ENCODE measurements around the gene MALAT1. TPM values are rescaled to one million over a fixed set of nuclear protein-coding genes. Genes with fewer than 3 reads are reported as not detected.

The MALAT1 gene
- total and polyA plus RNA-seq, 8 donors: 608 to 15,875 (median 753) TPM

DNA sequence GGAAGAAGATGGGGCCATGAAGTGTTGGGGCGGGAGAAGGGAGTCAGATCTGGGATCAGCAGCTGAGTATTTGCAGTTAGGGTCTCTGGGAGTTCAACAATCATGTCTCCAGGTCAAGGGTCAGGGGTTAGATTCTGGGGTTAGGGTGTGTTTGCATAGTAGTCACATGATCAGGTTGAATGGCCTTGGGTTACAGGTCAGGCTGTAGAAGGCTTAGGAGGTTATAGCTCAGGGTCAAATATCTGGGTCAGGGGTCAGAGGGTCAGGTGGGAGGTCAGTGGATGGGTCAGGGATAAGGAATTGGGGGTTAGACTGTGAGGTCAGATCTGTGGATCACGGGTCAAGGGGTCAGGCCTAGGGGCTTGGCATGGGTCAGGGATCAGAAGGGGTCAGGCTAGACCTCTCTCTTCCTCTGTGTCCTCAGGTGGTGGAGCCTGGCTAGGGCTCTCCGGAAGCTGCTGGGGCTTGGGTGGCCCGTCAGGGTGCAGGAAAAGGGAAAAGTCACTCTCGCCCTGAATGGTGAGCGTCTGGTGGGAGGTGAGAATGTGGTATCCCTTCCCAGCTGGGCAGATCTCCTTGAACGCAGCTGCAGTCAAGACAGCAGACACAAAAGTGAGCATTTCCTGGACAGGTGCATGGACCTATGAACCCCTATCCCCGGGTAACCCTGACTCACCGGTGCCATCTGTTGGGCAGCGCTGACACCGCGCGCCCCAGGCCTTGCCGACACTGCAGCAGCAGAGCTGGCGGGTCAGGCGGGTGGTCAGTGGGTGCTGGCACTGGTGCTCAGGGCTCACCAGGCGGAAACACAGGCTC is 52.9 kb downstream of the MALAT1 start:
- H3K4me3 ChIP-seq: no peak overlapping the region
- H3K9me3 ChIP-seq: no peaks in the 10 kb centered on the region
- peaks cover 11 to 61% of the 10 kb centered on the region in 2 donors for H3K4me1 ChIP-seq
- H3K27me3 ChIP-seq: no peaks in the 10 kb centered on the region
- TF ChIP-seq, protein P1, sequence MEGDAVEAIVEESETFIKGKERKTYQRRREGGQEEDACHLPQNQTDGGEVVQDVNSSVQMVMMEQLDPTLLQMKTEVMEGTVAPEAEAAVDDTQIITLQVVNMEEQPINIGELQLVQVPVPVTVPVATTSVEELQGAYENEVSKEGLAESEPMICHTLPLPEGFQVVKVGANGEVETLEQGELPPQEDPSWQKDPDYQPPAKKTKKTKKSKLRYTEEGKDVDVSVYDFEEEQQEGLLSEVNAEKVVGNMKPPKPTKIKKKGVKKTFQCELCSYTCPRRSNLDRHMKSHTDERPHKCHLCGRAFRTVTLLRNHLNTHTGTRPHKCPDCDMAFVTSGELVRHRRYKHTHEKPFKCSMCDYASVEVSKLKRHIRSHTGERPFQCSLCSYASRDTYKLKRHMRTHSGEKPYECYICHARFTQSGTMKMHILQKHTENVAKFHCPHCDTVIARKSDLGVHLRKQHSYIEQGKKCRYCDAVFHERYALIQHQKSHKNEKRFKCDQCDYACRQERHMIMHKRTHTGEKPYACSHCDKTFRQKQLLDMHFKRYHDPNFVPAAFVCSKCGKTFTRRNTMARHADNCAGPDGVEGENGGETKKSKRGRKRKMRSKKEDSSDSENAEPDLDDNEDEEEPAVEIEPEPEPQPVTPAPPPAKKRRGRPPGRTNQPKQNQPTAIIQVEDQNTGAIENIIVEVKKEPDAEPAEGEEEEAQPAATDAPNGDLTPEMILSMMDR (IDR thresholded peaks at IDR 0.05): peak; percentile 29 to 70
- intact Hi-C loops (cut with DNase I): no loop called here
- DNase-seq: peak in 1 of 4 donors; percentile 94
- H3K27ac ChIP-seq: no peak overlapping the region
- no peaks in the 10 kb centered on the region for H3K36me3 ChIP-seq
- ATAC-seq: peak; percentile 75

DNA sequence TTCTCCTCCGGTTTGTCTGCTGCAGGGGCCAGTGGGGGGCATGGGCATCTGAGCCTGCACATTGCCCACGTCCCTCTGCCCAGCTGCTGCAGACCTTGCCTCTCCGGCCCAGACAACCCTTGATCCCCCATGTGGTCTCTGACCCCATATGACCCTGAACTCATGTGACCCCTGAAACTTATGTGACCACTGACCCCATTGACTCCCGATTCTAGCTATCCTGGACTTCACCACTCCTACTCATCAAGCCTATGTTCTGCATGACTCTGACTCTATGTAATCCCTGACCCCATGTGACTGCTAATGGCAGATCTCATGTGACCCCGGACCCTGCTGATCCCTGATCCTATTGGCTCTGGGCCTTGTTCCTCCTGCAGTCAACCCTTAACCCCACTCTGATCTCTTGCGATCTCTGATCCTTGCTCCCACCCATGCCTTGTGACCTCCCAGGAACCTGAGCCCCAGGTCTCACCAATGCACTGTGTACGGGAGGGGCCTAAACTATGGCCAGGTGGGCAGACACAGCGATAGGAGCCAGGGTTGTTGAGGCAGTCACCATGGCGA is 53.6 kb downstream of the MALAT1 start:
- Histone ChIP-seq H3K27me3 (peaks cover 0 to 4% of the 10 kb centered on the region in 2 donors), H3K36me3 (no peaks in the 10 kb centered on the region), H3K4me1 (peaks cover 11 to 62% of the 10 kb centered on the region in 2 donors), H3K4me3 (no peak overlapping the region), H3K27ac (no peak overlapping the region), H3K9me3 (no peaks in the 10 kb centered on the region)
- no peak for ATAC-seq
- intact Hi-C loops (cut with DNase I): no loop called here
- TF ChIP-seq, protein P1 (IDR thresholded peaks at IDR 0.05): no peak
- no peak for DNase-seq

DNA sequence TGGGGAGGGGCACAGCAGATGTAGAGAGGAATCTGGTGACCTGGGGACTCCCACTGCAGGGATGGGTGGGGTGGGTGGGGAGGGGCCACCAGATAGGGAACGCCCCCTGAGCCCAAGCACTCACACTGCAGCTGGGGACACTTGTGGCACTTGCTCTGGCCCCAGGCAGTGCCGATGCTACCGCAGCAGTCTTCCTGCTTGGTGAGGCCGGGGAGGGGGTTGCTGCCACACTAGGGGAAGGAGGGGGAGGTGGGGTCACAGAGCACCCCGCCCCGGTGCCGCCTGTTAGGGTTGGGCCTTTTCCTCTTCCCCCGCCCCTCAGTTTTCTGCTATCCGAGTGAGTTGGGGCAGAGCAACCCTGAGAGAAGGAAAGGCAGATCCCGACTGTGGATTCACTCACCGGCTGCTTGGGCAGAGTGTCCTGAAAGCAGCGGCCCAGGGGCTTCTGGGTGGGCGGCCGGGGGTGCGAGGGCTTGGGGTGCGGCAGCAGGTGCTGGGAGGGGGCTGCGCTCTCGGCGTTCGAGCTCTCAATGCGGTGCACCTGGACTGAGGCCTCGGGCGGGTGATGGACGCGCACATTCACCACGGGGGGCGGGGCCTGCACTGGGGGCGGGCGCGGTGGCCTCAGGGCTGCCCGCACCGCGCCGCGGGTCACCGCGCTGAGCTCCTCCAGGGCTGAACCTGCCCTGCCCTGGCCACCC is 54.6 kb downstream of the MALAT1 start:
- Histone ChIP-seq H3K4me1 (peaks cover 11 to 71% of the 10 kb centered on the region in 2 donors), H3K36me3 (no peaks in the 10 kb centered on the region), H3K9me3 (no peaks in the 10 kb centered on the region), H3K4me3 (no peak overlapping the region), H3K27me3 (peaks cover 0 to 14% of the 10 kb centered on the region in 2 donors), H3K27ac (no peak overlapping the region)
- ATAC-seq: no peak
- DNase-seq: peak in 1 of 4 donors; percentile 72
- TF ChIP-seq, protein P1 (IDR thresholded peaks at IDR 0.05): no peak
- intact Hi-C loops (cut with DNase I): no loop called here

DNA sequence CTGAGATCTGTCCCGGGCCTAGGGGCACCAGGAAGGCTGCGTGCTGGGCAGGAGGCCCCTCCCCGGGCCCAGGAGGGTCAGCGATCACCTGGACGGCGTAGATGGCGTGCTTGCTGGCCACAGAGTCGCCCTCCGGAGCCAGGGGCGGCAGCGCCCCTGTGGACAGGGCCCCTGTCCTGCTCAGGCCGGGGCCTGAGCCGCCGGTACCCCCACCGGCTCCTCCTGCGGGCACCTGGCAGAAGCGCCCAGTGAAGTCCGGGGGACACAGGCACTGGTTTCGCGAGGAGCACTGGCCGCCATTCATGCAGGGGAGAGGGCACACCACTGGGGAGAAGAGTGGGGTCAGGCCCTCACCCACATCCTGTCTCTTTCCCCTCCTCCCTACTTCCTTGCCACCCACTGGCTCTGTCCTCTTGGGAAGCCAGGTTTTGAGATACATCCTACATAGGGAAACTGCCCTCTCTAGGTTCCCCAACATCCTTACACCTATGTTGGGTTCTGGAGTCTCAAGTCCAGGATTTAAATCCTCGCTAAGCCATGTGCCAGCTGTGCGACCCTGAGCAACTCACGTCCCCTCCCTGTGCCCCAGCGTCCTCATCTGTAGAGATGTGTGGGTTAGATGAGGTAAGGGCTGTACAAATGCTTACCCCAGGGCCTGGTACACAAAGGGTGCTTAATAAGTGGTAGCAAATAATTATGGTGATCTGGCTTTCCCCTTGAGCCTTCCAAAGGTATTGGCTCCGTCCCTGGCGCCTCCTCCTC is 55.4 kb downstream of the MALAT1 start:
- H3K4me1 ChIP-seq: peaks cover 19 to 79% of the 10 kb centered on the region in 2 donors
- no peak for ATAC-seq
- peaks cover 0 to 22% of the 10 kb centered on the region in 2 donors for H3K27me3 ChIP-seq
- H3K9me3 ChIP-seq: no peaks in the 10 kb centered on the region
- intact Hi-C loops (cut with DNase I): no loop called here
- TF ChIP-seq, protein P1 (IDR thresholded peaks at IDR 0.05): no peak
- no peak overlapping the region for H3K27ac ChIP-seq
- no peaks in the 10 kb centered on the region for H3K36me3 ChIP-seq
- peak in 1 of 4 donors; percentile 74 for DNase-seq
- H3K4me3 ChIP-seq: no peak overlapping the region
